B cell (primary cell): ENCODE results near the gene LNX1. TPM values are rescaled to one million over a fixed set of nuclear protein-coding genes. Genes with fewer than 3 reads are reported as not detected.

Experiments
- ATAC-seq: fragments of 200-7000 bp; cut with Tn5 transposase; one replicate; pipeline ENCODE4 v1.10.0; 2021; ENCODE audit warnings: low read depth, mild to moderate bottlenecking, moderate number of reproducible peaks, moderate library complexity
- CTCF ChIA-PET: fragments of 350-600 bp; sonication (Branson Sonifier 250); formaldehyde crosslinking; loops from one replicate; lab custom pipeline; 2021; ENCODE audit warnings: antibody characterized with exemption, inconsistent platforms; lab: Charles Lee
- POLR2A ChIA-PET: fragments of 350-600 bp; sonication (Branson Sonifier 250); formaldehyde crosslinking; loops from one replicate; lab custom pipeline; 2021; ENCODE audit warnings: antibody characterized with exemption; lab: Charles Lee
- DNase-seq: peaks from one replicate; pipeline ENCODE4 v3.0.0; 2013
- H2AFZ ChIP-seq: 2 replicates; pipeline ENCODE4 v1.6.1; 2012; ENCODE audit warnings: mild to moderate bottlenecking, low read depth, low read length; ENCODE audit not compliant: insufficient read depth, poor library complexity, severe bottlenecking
- H3K27ac ChIP-seq, 2 donors: 1 replicate in 1 of 2; 2 replicates in 1 of 2; pipeline ENCODE4 v1.5.1; 2012 to 2013; ENCODE audit warnings: low read length in 2 of 2, mild to moderate bottlenecking in 2 of 2, moderate library complexity in 1 of 2
- H3K27me3 ChIP-seq, 4 experiments: fragments of 200-600 bp in 1 of 4; sonication (generic) in 1 of 4; replicated peaks in 1 of 4; 1 replicate in 2 of 4; 2 replicates in 2 of 4; pipeline versions ENCODE4 v1.6.1 to v1.7.0; 2013 to 2016; ENCODE audit warnings: low read length in 3 of 4, mild to moderate bottlenecking in 2 of 4, mixed read lengths in 1 of 4, moderate library complexity in 1 of 4; ENCODE audit not compliant: insufficient read depth in 4 of 4, control insufficient read depth in 3 of 4; ENCODE audit errors: control extremely low read depth in 1 of 4
- H3K36me3 ChIP-seq, 2 experiments: replicated peaks in 1 of 2; 1 replicate in 1 of 2; 2 replicates in 1 of 2; pipeline versions ENCODE4 v1.6.1 to v1.7.1; 2013; ENCODE audit warnings: low read length in 1 of 2; ENCODE audit not compliant: insufficient read depth in 2 of 2, control insufficient read depth in 1 of 2; ENCODE audit errors: control extremely low read depth in 1 of 2, extremely low read depth in 1 of 2
- H3K4me1 ChIP-seq, 2 donors: fragments of 200-600 bp in 1 of 2; sonication (generic) in 1 of 2; 1 replicate in 1 of 2; 2 replicates in 1 of 2; pipeline versions ENCODE4 v1.5.1 to v1.6.1; 2013 to 2017; ENCODE audit warnings: low read length in 2 of 2; ENCODE audit not compliant: control insufficient read depth in 2 of 2, insufficient read depth in 2 of 2
- H3K4me2 ChIP-seq: replicated peaks from 2 replicates; pipeline ENCODE3; 2012; ENCODE audit warnings: mild to moderate bottlenecking, low read depth, low read length; ENCODE audit not compliant: poor library complexity, severe bottlenecking
- H3K4me3 ChIP-seq, 5 experiments: fragments of 200-600 bp in 1 of 5; sonication (generic) in 1 of 5; 1 replicate in 3 of 5; 2 replicates in 2 of 5; pipeline versions ENCODE4 v1.5.1 to v1.7.0; 2011 to 2016; ENCODE audit warnings: low read length in 4 of 5, mild to moderate bottlenecking in 4 of 5, low read depth in 2 of 5, control low read depth in 1 of 5, moderate library complexity in 1 of 5; ENCODE audit not compliant: insufficient read depth in 1 of 5; ENCODE audit errors: control extremely low read depth in 1 of 5, extremely low read depth in 1 of 5
- H3K79me2 ChIP-seq: fragments of 200-600 bp; sonication (generic); one replicate; pipeline ENCODE4 v1.6.0; 2016; ENCODE audit warnings: low read length; ENCODE audit not compliant: control insufficient read depth, insufficient read depth
- H3K9ac ChIP-seq: fragments of 200-600 bp; sonication (generic); 2 replicates; pipeline ENCODE4 v1.6.1; 2017; ENCODE audit warnings: mild to moderate bottlenecking, low read length, moderate library complexity
- H3K9me3 ChIP-seq, 3 donors: one replicate each; pipeline versions ENCODE4 v1.6.1 to v1.7.1; 2013; ENCODE audit warnings: low read length in 2 of 3; ENCODE audit not compliant: control insufficient read depth in 2 of 3, insufficient read depth in 1 of 3; ENCODE audit errors: control extremely low read depth in 1 of 3
- H4K20me1 ChIP-seq: 2 replicates; pipeline ENCODE4 v1.6.0; 2012; ENCODE audit warnings: mild to moderate bottlenecking, low read length; ENCODE audit not compliant: insufficient read depth, control insufficient read depth, poor library complexity, severe bottlenecking
- H3K27ac Mint-ChIP-seq: one replicate; pipeline ENCODE4 v1.8.0; 2021; ENCODE audit warnings: mixed read lengths
- H3K27me3 Mint-ChIP-seq: one replicate; pipeline ENCODE4 v1.8.0; 2021; ENCODE audit warnings: mixed read lengths
- H3K4me1 Mint-ChIP-seq: one replicate; pipeline ENCODE4 v1.8.0; 2021; ENCODE audit warnings: mixed read lengths
- H3K4me3 Mint-ChIP-seq: one replicate; pipeline ENCODE4 v1.8.0; 2021; ENCODE audit warnings: mixed read lengths
- H3K9me3 Mint-ChIP-seq: one replicate; pipeline ENCODE4 v1.8.0; 2022; ENCODE audit warnings: mixed read lengths; ENCODE audit not compliant: insufficient read depth
- CTCF ChIP-seq: fragments of 200-600 bp; IDR thresholded peaks from one replicate; pipeline ENCODE4 v1.8.0; 2022; ENCODE audit warnings: antibody characterized with exemption, mild to moderate bottlenecking
- EZH2 ChIP-seq: IDR thresholded peaks from 2 replicates; pipeline ENCODE4 v1.6.1; 2012; ENCODE audit warnings: borderline replicate concordance, low read depth, mild to moderate bottlenecking, moderate library complexity, low read length; ENCODE audit not compliant: insufficient read depth, poor library complexity, severe bottlenecking
- WGBS: methylation state at CpG from one replicate; pipeline ENCODE4 v1.1.5; 2013; ENCODE audit warnings: missing lambda C conversion rate; ENCODE audit not compliant: insufficient coverage; 5-methylcytosine and 5-hydroxymethylcytosine counted together
- intact Hi-C: fragments of 100-400 bp; cut with micrococcal nuclease; formaldehyde crosslinking; loops from one replicate; pipeline ENCODE4 v1.10.0; 2022
- polyA plus RNA-seq: library from polyadenylated mRNA; depleted of rRNA; stranded (reverse); fragments of >200 nt; gene quantifications from 2 replicates; pipeline ENCODE4 v1.2.3, GENCODE V29; 2012
- total RNA-seq, 2 donors: library from RNA; stranded (reverse); fragments of 120-200 nt in 1 of 2; gene quantifications; 1 replicate in 1 of 2; 2 replicates in 1 of 2; pipeline versions ENCODE4 v1.2.3 to v1.2.4, GENCODE V29; 2013 to 2022

LNX1 gene
- total and polyA plus RNA-seq, 2 donors (not counting 1 experiment from before 2014, with no cell fraction given), result not detected

- Mint-ChIP-seq H3K4me3 (no peak overlapping the region), H3K9me3 (no peaks in the 10 kb centered on the region), H3K27me3 (peaks cover 16% of the 10 kb centered on the region), H3K4me1 (no peaks in the 10 kb centered on the region), H3K27ac (no peak overlapping the region)
- Histone ChIP-seq H3K9me3 (no peaks in the 10 kb centered on the region), H3K9ac (no peak overlapping the region), H3K4me2 (no peak overlapping the region), H2AFZ (no peak overlapping the region), H3K36me3 (no peaks in the 10 kb centered on the region), H3K4me3 (no peak overlapping the region), H3K79me2 (no peaks in the 10 kb centered on the region), H3K27me3 (peaks cover 0 to 3% (median 0%) of the 10 kb centered on the region in 4 experiments), H4K20me1 (no peaks in the 10 kb centered on the region), H3K4me1 (no peaks in the 10 kb centered on the region), H3K27ac (no peak overlapping the region)
- DNase-seq (no peak), ATAC-seq (no peak)
- CTCF ChIA-PET, result no interaction called here
- POLR2A ChIA-PET, result no interaction called here
- TF ChIP-seq CTCF, result no peak
- TF ChIP-seq EZH2, result no peak
- intact Hi-C loops, result no loop called here
- WGBS, result 95% methylated on average over 12 of the region's 17 CpGs
Measured at GRCh38 chr4:53507671-53508286, 83.5 kb downstream of the LNX1 start.

- peaks cover 0 to 3% (median 0%) of the 10 kb centered on the region in 4 experiments for H3K27me3 ChIP-seq
- POLR2A ChIA-PET, result no interaction called here
- intact Hi-C loops, result no loop called here
- ATAC-seq (no peak), DNase-seq (no peak)
- H3K4me1 ChIP-seq, result no peaks in the 10 kb centered on the region
- H3K36me3 ChIP-seq, result no peaks in the 10 kb centered on the region
- no peak for TF ChIP-seq CTCF
- no peak for TF ChIP-seq EZH2
- H3K79me2 ChIP-seq, result no peaks in the 10 kb centered on the region
- H3K4me1 Mint-ChIP-seq, result no peaks in the 10 kb centered on the region
- H4K20me1 ChIP-seq, result no peaks in the 10 kb centered on the region
- H3K4me2 ChIP-seq, result no peak overlapping the region
- 100% methylated on average over 1 of the region's 7 CpGs for WGBS
- H3K27ac ChIP-seq, result no peak overlapping the region
- H3K4me3 Mint-ChIP-seq, result no peak overlapping the region
- CTCF ChIA-PET, result no interaction called here
- no peak overlapping the region for H3K9ac ChIP-seq
- no peak overlapping the region for H3K27ac Mint-ChIP-seq
- no peaks in the 10 kb centered on the region for H3K9me3 Mint-ChIP-seq
- peaks cover 16% of the 10 kb centered on the region for H3K27me3 Mint-ChIP-seq
- no peak overlapping the region for H2AFZ ChIP-seq
- no peaks in the 10 kb centered on the region for H3K9me3 ChIP-seq
- H3K4me3 ChIP-seq, result no peak overlapping the region
Measured at GRCh38 chr4:53507058-53507457, 84.2 kb downstream of the LNX1 start.
